AG09309 (cell line): ENCODE measurements around the gene CPLX1.
A peak's percentile ranks its signal among the peaks of the same experiment; 100 is the strongest.
"Not testable (repeated sequence)": the region's sequence is repeated elsewhere in the genome, so short reads cannot be mapped to it uniquely, and the experiment has no call there.

ENCODE experiments used
- DNase-seq: peaks from one replicate; pipeline ENCODE4 v3.0.0-alpha.2; 2010; ENCODE audit warnings: low read depth
- H3K4me3 ChIP-seq: 2 replicates; pipeline ENCODE4 v1.5.1; 2011; ENCODE audit warnings: mild to moderate bottlenecking, low read depth, low read length, moderate library complexity; ENCODE audit not compliant: control insufficient read depth
- TF ChIP-seq, protein P1 (sequence below): IDR thresholded peaks from 2 replicates; pipeline ENCODE4 v1.5.1; 2011; ENCODE audit warnings: mild to moderate bottlenecking, low read depth, low read length, inconsistent platforms; ENCODE audit not compliant: insufficient read depth, control insufficient read depth; ENCODE audit errors: missing control alignments

CPLX1 gene

DNA sequence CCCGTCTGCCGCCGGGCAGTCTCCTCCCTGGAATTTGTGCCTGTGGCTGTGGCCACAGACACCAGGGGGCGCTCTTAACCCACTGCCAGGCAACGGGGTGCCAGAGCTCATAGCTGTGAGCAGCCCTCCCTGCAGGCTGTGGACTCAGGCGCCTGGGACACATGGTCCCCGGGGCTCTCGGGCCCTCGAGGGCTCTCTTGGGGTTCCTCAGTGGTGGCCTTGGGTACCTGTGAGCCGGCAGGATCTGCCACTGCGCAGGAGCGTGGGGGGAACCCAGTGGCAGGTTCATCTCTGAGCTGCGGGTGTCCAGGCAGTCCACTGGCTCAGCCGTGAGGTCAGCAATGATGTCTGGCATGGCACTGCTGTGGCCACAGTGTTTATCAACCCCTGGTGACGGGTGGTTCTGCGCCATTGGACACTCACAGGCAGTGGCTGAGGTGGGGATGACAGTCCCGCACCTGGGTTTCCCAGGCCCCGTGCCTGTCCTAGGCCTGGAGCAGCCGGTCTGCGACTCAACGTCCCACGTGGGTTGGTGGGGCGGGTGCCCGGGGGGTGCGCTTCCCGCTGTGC, 83.1 kb downstream of the CPLX1 start:
- DNase-seq: no peak
- H3K4me3 ChIP-seq: no peak overlapping the region

DNA sequence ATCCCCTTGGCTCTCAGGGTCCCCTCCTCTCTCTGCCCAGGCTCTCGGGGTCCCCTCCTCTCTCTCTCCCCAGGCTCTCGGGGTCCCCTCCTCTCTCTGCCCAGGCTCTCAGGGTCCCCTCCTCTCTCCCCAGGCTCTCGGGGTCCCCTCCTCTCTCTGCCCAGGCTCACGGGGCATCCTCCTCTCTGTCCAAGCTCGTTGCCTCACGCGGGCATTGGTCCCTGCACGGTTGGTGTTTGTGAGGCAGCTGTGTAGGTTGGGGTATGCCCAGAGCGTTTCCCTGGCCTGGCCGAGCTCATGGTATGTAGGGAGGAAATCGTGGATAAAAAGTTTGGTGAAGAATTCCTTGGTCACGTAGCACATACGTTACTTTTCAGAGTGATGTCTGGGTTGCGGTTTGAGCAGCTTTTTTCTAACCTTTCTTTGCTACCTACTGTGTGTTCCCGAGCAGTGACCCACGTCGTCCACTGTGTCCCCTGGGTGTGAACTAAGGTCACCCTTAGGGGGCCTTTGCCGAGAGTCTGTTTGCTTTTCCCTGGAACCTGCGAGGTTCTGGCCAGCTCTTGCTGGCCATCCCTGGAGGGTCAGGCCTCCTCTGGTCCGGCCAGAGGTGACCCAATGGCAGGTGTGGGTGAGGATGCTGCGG, 83.7 kb downstream of the CPLX1 start:
- TF ChIP-seq, protein P1, sequence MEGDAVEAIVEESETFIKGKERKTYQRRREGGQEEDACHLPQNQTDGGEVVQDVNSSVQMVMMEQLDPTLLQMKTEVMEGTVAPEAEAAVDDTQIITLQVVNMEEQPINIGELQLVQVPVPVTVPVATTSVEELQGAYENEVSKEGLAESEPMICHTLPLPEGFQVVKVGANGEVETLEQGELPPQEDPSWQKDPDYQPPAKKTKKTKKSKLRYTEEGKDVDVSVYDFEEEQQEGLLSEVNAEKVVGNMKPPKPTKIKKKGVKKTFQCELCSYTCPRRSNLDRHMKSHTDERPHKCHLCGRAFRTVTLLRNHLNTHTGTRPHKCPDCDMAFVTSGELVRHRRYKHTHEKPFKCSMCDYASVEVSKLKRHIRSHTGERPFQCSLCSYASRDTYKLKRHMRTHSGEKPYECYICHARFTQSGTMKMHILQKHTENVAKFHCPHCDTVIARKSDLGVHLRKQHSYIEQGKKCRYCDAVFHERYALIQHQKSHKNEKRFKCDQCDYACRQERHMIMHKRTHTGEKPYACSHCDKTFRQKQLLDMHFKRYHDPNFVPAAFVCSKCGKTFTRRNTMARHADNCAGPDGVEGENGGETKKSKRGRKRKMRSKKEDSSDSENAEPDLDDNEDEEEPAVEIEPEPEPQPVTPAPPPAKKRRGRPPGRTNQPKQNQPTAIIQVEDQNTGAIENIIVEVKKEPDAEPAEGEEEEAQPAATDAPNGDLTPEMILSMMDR: no peak
- DNase-seq: no peak
- H3K4me3 ChIP-seq: no peak overlapping the region

More for the DNA sequence above, 83.1 kb downstream of the CPLX1 start:
- TF ChIP-seq, protein P1: peak; percentile 95

DNA sequence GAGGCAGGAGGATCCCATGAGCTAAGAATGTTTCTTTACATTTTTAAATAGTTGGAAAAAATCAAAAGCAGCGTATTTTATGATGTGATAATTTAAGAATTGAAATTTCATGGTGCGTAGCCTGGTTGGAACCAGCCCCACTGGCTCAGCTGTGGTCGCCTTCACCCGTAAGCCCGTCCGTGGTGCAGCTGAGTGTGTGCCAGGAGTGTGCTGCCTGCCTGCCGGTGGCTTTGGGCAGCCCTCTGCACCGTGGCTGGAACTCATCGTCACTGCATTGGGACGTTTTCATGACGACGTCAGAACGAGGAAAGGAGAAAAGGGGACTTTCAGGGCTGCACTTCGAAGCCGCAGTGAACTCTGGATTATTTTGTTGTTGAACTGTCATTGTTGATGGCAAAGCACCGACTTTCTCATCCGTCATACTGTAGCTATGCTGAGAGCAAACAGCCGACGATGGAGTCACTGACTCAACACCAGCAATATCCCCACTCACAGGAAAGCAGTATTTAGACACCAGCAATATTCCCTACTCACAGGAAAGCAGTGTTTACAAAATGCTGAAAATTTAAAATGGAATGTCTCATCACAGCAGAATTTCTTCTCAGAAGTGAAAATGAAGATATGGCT, 85.2 kb downstream of the CPLX1 start:
- no peak for DNase-seq

DNA sequence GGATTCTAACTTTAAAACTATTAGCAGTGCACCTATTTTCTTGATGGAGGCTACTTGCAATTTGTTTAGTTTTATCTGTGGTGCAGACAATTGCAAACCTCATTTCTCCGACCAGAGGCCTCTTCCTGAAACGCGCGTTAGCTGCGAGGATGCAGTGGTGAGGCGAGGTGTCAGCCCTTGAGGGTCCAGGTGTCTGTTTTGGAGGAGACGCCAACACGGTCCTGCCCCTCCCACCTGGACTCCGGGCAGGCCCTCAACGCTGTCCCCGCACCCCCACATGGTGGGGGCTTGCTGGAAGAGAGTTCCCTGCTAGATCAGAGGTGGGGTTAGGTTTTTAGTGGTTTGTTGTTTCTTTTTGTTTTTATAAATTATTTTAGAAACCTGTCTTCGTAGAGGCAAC, 85.9 kb downstream of the CPLX1 start:
- TF ChIP-seq, protein P1: no peak
- no peak for DNase-seq
- H3K4me3 ChIP-seq: no peak overlapping the region

More for the DNA sequence above, 85.2 kb downstream of the CPLX1 start:
- TF ChIP-seq, protein P1: no peak
- H3K4me3 ChIP-seq: no peak overlapping the region

DNA sequence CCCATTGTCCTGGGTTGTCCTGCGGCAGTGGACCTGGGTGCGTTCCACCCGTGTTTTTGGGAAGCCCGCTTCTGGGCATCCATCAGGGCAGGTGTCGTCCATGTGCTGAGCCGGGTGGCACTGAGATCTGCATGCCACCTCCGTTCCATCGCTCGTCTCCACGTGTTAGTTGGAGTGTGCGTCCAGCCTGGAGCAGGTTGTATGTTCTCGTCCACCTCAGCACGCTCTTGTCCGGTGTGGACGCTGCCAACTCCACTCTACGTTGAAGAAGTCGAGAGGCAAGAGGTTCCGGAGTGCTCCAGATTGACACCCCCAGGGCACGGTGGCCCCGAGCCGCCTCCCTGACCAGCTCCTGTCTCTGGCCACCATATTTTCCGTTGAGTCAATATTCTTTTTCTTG, 86.4 kb downstream of the CPLX1 start:
- no peak for DNase-seq
- H3K4me3 ChIP-seq: no peak overlapping the region
- TF ChIP-seq, protein P1: no peak

DNA sequence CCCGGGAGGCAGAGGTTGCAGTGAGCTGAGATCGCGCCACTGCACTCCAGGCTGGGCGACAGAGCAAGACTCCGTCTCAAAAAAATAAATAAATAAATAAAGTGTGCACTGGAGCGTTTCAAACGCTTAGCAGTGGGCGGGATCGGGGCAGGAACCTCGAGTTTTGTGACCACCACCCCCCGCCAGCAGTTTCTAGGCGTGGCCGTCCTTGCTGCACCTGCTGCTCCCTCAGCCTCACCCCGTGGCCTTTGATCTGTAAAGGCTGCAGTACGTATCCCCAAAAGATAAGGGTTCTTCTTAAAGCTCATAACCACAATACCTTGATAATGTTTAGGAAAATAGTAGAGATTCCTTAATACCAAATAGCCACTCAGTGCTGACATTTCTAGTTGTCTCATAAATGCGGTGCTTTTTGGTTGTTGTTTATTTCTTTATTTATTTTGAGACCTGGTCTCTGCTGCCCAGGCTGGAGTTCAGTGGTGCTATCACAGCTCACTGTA, 87.1 kb downstream of the CPLX1 start:
- DNase-seq: no peak
- H3K4me3 ChIP-seq: no peak overlapping the region
- TF ChIP-seq, protein P1: no peak

DNA sequence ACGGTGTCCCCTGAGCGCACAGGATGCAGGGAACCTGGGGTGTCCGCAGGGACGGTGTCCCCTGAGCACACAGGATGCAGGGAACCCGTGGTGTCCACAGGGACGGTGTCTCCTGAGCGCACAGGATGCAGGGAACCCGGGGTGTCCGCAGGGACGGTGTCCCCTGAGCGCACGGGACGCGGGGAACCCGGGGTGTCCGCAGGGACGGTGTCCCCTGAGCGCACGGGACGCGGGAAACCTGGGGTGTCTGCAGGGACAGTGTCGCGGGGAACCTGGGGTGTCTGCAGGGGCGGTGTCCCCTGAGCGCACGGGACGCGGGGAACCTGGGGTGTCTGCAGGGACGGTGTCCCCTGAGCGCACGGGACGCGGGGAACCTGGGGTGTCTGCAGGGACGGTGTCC, 89.4 kb downstream of the CPLX1 start:
- DNase-seq, H3K4me3 ChIP-seq: not testable (repeated sequence)
